Measurements from ENCODE around the gene TUBB2A.
"Not testable (repeated sequence)": the region's sequence is repeated elsewhere in the genome, so short reads cannot be mapped to it uniquely, and the experiment has no call there.

TUBB2A gene

GRCh38 chr6:3178666-3179065 lies 21.3 kb upstream of the TUBB2A start:
- DNase-seq: not testable (repeated sequence)

- DNase-seq: no peak
Measured at GRCh38 chr6:3176562-3177355, 19.4 kb upstream of the TUBB2A start.

GRCh38 chr6:3175715-3176402 lies 18.5 kb upstream of the TUBB2A start:
- no peak for DNase-seq

GRCh38 chr6:3173636-3174089 lies 16.3 kb upstream of the TUBB2A start:
- not testable (repeated sequence) for DNase-seq

GRCh38 chr6:3172789-3173188 lies 15.4 kb upstream of the TUBB2A start:
- DNase-seq: not testable (repeated sequence)

GRCh38 chr6:3171313-3172175 lies 14.2 kb upstream of the TUBB2A start:
- DNase-seq: not testable (repeated sequence)

- DNase-seq: not testable (repeated sequence)
Measured at GRCh38 chr6:3170676-3171075, 13.3 kb upstream of the TUBB2A start.

- not testable (repeated sequence) for DNase-seq
Measured at GRCh38 chr6:3168046-3168445, 10.7 kb upstream of the TUBB2A start.

GRCh38 chr6:3166535-3167225 lies 9.3 kb upstream of the TUBB2A start:
- not testable (repeated sequence) for DNase-seq

- no peak for DNase-seq
Measured at GRCh38 chr6:3165631-3166534, 8.5 kb upstream of the TUBB2A start.

- no peak for DNase-seq
Measured at GRCh38 chr6:3164388-3164787, 7.0 kb upstream of the TUBB2A start.

- no peak for DNase-seq
Measured at GRCh38 chr6:3163248-3163594, 5.9 kb upstream of the TUBB2A start.

- peak; percentile 20 for DNase-seq
Measured at GRCh38 chr6:3162565-3163247, 5.4 kb upstream of the TUBB2A start.

GRCh38 chr6:3162067-3162497 lies 4.7 kb upstream of the TUBB2A start:
- DNase-seq: no peak

GRCh38 chr6:3159805-3160781 lies 2.7 kb upstream of the TUBB2A start:
- no peak for DNase-seq

- not testable (repeated sequence) for DNase-seq
Measured at GRCh38 chr6:3156184-3157130, 887 bp downstream of the TUBB2A start.

- DNase-seq: not testable (repeated sequence)
Measured at GRCh38 chr6:3155416-3155815, 1.9 kb downstream of the TUBB2A start.

- no peak for DNase-seq
Measured at GRCh38 chr6:3152689-3153088, 4.7 kb downstream of the TUBB2A start.

Measured in GDM1 (cell line).